ENCODE results near the gene LRRFIP1. TPM values are rescaled to one million over a fixed set of nuclear protein-coding genes. Genes with fewer than 3 reads are reported as not detected.

LRRFIP1 gene
- total and polyA plus RNA-seq, 9 donors = 27.4 to 71.1 (median 56.1) TPM

GRCh38 chr2:237823544-237823943, 196.2 kb downstream of the LRRFIP1 start:
- intact Hi-C loops (cut with DNase I) = no loop called here
- no peaks in the 10 kb centered on the region for H3K36me3 ChIP-seq
- no peak overlapping the region for H3K4me3 ChIP-seq
- H3K9me3 ChIP-seq = no peaks in the 10 kb centered on the region
- H3K27me3 ChIP-seq = no peaks in the 10 kb centered on the region
- TF ChIP-seq, protein P1, sequence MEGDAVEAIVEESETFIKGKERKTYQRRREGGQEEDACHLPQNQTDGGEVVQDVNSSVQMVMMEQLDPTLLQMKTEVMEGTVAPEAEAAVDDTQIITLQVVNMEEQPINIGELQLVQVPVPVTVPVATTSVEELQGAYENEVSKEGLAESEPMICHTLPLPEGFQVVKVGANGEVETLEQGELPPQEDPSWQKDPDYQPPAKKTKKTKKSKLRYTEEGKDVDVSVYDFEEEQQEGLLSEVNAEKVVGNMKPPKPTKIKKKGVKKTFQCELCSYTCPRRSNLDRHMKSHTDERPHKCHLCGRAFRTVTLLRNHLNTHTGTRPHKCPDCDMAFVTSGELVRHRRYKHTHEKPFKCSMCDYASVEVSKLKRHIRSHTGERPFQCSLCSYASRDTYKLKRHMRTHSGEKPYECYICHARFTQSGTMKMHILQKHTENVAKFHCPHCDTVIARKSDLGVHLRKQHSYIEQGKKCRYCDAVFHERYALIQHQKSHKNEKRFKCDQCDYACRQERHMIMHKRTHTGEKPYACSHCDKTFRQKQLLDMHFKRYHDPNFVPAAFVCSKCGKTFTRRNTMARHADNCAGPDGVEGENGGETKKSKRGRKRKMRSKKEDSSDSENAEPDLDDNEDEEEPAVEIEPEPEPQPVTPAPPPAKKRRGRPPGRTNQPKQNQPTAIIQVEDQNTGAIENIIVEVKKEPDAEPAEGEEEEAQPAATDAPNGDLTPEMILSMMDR (IDR thresholded peaks at IDR 0.05) = no peak
- TF ChIP-seq EP300 (IDR thresholded peaks at IDR 0.05) (no peak), POLR2A (IDR thresholded peaks at IDR 0.05) (no peak)
- no peak overlapping the region for H3K27ac ChIP-seq
- DNase-seq = no peak
- H3K4me1 ChIP-seq (ENCODE audit: insufficient read depth) = no peaks in the 10 kb centered on the region
- WGBS, 3 donors = 89 to 93% (median 92%) methylated on average over 2 of the region's 2 CpGs

- TF ChIP-seq EP300 (IDR thresholded peaks at IDR 0.05) (no peak), POLR2A (IDR thresholded peaks at IDR 0.05) (no peak)
- TF ChIP-seq, protein P1 (IDR thresholded peaks at IDR 0.05) = no peak
- no peak for DNase-seq
- 83 to 91% (median 84%) methylated on average over 6 of the region's 6 CpGs for WGBS, 3 donors
Measured at GRCh38 chr2:237824085-237824484, 196.7 kb downstream of the LRRFIP1 start.

DNA sequence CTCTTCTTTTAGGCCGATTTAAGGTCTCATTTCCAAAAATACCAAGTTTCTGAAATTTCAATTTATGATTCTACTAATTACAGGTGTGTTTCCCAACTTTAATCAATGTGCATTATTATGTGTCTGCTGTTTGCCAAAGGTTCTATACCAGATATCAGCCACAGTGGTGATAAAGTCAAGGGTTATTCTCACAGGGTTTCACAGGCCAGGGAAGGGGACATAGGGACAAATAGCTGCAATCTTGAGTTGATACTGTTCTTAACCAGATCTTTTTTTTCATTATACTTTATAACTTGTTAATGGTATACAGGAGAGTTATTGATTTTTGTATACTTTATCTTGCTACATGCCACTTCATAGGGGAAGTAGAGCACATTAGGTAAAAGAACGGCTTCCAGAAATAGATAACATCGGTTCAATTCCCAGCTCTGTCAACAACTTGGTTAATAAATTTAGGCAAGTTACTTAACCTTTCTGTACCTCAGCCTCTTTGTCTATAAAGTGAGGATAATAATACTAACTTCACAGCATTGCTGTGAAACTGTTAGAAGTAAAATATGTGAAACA, 200.1 kb downstream of the LRRFIP1 start:
- no peak for DNase-seq
- no peaks in the 10 kb centered on the region for H3K9me3 ChIP-seq
- no peak overlapping the region for H3K4me3 ChIP-seq
- no peaks in the 10 kb centered on the region for H3K27me3 ChIP-seq
- intact Hi-C loops (cut with DNase I) = no loop called here
- TF ChIP-seq POLR2A (IDR thresholded peaks at IDR 0.05) (no peak), EP300 (IDR thresholded peaks at IDR 0.05) (no peak)
- TF ChIP-seq, protein P1 (IDR thresholded peaks at IDR 0.05) = no peak
- no peaks in the 10 kb centered on the region for H3K4me1 ChIP-seq (ENCODE audit: insufficient read depth)
- no peaks in the 10 kb centered on the region for H3K36me3 ChIP-seq
- 80 to 85% (median 83%) methylated on average over 3 of the region's 3 CpGs for WGBS, 3 donors
- no peak overlapping the region for H3K27ac ChIP-seq

More at GRCh38 chr2:237824085-237824484, 196.7 kb downstream of the LRRFIP1 start:
- Histone ChIP-seq H3K27me3 (no peaks in the 10 kb centered on the region), H3K4me1 (ENCODE audit: insufficient read depth) (no peaks in the 10 kb centered on the region), H3K36me3 (no peaks in the 10 kb centered on the region), H3K9me3 (no peaks in the 10 kb centered on the region), H3K4me3 (no peak overlapping the region), H3K27ac (no peak overlapping the region)
- intact Hi-C loops (cut with DNase I) = no loop called here

Other genes starting within 250 kb of the LRRFIP1 start
- gene COL6A3, start 213.4 kb upstream of the LRRFIP1 start, total RNA-seq = 100 to 1,000 TPM; 113 to 520 (median 431) TPM
- 100 to 1,000 TPM; 105 to 356 TPM for gene COL6A3, start 213.4 kb upstream of the LRRFIP1 start, polyA plus RNA-seq
- 10 to 100 TPM in 6 of 7 donors, 1 to 10 TPM in 1; 7.8 to 67.5 (median 30.7) TPM for gene MLPH, start 140.3 kb upstream of the LRRFIP1 start, total RNA-seq
- 10 to 100 TPM in 1 of 2 donors, 1 to 10 TPM in 1; 9.0 to 23.3 TPM for gene MLPH, start 140.3 kb upstream of the LRRFIP1 start, polyA plus RNA-seq
- gene PRLH, start 61.0 kb upstream of the LRRFIP1 start, total RNA-seq = not detected
- not detected for gene PRLH, start 61.0 kb upstream of the LRRFIP1 start, polyA plus RNA-seq
- gene RAB17, start 36.9 kb upstream of the LRRFIP1 start, total RNA-seq = 10 to 100 TPM in 1 of 7 donors, 1 to 10 TPM in 5, under 1 TPM in 1; 0.76 to 19.3 (median 4.6) TPM
- gene RAB17, start 36.9 kb upstream of the LRRFIP1 start, polyA plus RNA-seq = under 1 TPM; 0.38 to 0.86 TPM
- under 1 TPM; 0.18 to 0.83 (median 0.35) TPM for gene RBM44, start 171.2 kb downstream of the LRRFIP1 start, total RNA-seq
- under 1 TPM; 0.13 to 0.17 TPM for gene RBM44, start 171.2 kb downstream of the LRRFIP1 start, polyA plus RNA-seq
- 10 to 100 TPM; 22.1 to 62.5 (median 33.6) TPM for gene RAMP1, start 232.0 kb downstream of the LRRFIP1 start, total RNA-seq
- 10 to 100 TPM in 1 of 2 donors, 1 to 10 TPM in 1; 1.8 to 17.3 TPM for gene RAMP1, start 232.0 kb downstream of the LRRFIP1 start, polyA plus RNA-seq

Data from ovary (tissue), 9 donors.